Muscle of leg (tissue), 11 donors: ENCODE measurements around the gene EVC. TPM values are rescaled to one million over a fixed set of nuclear protein-coding genes. Genes with fewer than 3 reads are reported as not detected.

ENCODE experiments used
- DNase-seq: peaks from one replicate; pipeline ENCODE4 v3.0.0; 2013
- H3K27ac ChIP-seq: one replicate; pipeline ENCODE4 v1.5.1; 2013; ENCODE audit warnings: mild to moderate bottlenecking, low read length, control low read depth
- H3K27me3 ChIP-seq: one replicate; pipeline ENCODE4 v1.6.1; 2013; ENCODE audit warnings: low read length; ENCODE audit not compliant: control insufficient read depth, insufficient read depth
- H3K36me3 ChIP-seq: one replicate; pipeline ENCODE4 v1.6.1; 2013; ENCODE audit warnings: low read length; ENCODE audit not compliant: control insufficient read depth, insufficient read depth
- H3K4me1 ChIP-seq: one replicate; pipeline ENCODE4 v1.6.1; 2013; ENCODE audit warnings: low read length; ENCODE audit not compliant: control insufficient read depth, insufficient read depth
- H3K4me3 ChIP-seq: one replicate; pipeline ENCODE4 v1.5.1; 2013; ENCODE audit warnings: low read length, control low read depth
- H3K9me3 ChIP-seq: replicated peaks from 2 replicates; pipeline ENCODE4 v1.6.1; 2013; ENCODE audit warnings: low read depth, low read length; ENCODE audit not compliant: control insufficient read depth
- WGBS: methylation state at CpG from one replicate; pipeline ENCODE4 v1.1.5; 2013; ENCODE audit warnings: missing lambda C conversion rate; ENCODE audit not compliant: insufficient coverage; 5-methylcytosine and 5-hydroxymethylcytosine counted together
- polyA plus RNA-seq, 8 donors: library from polyadenylated mRNA; unstranded; fragments of 120-200 nt; gene quantifications; one replicate each; pipeline versions ENCODE4 v1.2.1 to v1.2.3, GENCODE V29; 2013; ENCODE audit warnings: inconsistent platforms in 1 of 8, low replicate concordance in 1 of 8; ENCODE audit not compliant: insufficient read length in 8 of 8, insufficient read depth in 1 of 8
- total RNA-seq: library from RNA; stranded (reverse); fragments of 120-200 nt; gene quantifications from one replicate; pipeline ENCODE4 v1.2.4, GENCODE V29; 2013

EVC gene
- total and polyA plus RNA-seq, 9 donors = 12.2 to 24.3 (median 18.6) TPM

DNA sequence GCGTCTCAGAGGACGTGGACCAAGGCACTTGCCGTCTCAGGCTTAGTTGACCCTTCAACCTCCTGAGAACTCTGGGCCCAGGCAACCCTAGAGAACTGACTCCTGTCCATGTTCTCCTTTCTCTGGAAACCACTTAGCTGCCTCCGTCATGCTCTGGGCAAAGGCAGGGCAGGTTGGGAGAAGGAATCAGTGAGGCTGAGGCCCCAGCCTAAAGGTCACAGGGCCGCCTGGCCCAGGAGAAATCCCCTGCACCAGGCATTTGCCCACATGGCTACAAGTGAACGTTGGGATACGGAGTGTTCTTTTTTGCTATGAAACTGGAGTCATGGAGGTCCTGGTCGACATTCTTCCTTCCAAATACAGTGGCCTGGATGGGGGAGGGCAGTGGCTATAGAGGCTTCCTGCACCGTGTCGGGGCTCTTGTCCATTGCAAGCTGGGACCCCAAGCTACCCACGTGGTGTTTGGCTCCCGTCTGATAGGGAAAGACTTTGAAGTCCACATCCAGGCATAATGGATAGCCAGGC lies 105.9 kb downstream of the EVC start:
- Histone ChIP-seq H3K4me3 (no peak overlapping the region), H3K27me3 (no peaks in the 10 kb centered on the region), H3K9me3 (no peaks in the 10 kb centered on the region), H3K4me1 (no peaks in the 10 kb centered on the region), H3K36me3 (peaks cover 79% of the 10 kb centered on the region), H3K27ac (no peak overlapping the region)
- no peak for DNase-seq
- 91% methylated on average over 9 of the region's 12 CpGs for WGBS

DNA sequence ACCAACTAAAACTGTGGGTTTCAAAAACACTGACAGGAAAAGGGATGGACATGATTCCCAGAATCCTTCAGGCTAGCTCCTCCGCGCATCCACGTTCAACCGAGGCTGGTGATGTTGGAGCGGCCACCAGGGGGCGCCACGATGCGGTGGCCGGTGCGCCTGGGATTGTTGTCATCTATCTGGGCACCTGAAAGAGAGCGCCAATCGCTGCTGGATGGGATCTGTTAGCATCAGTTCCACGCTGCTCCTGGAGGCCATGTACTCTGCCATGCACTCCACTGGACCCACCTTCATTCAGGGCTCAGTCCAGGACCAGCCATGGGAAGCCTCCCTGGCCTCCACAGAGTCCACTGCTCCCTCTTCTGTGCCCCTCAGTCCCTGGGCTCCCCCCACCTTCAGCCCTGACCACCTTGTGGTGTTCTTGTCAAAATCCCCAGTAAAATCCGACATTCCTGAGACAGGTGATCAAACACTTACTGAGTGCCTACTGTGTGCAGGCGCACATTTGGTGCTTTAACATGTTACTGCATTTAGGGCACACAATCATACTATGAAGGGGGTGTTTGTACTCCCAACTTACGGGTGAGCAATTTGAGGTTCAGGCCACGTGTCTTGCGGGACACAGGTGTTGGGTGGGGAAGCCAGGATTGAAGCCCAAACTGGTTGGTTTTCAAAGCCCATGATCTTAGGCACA lies 110.8 kb downstream of the EVC start:
- Histone ChIP-seq H3K27ac (no peak overlapping the region), H3K9me3 (no peaks in the 10 kb centered on the region), H3K27me3 (no peaks in the 10 kb centered on the region), H3K36me3 (peaks cover 77% of the 10 kb centered on the region), H3K4me3 (no peak overlapping the region), H3K4me1 (no peaks in the 10 kb centered on the region)
- no peak for DNase-seq
- 58% methylated on average over 16 of the region's 18 CpGs for WGBS

DNA sequence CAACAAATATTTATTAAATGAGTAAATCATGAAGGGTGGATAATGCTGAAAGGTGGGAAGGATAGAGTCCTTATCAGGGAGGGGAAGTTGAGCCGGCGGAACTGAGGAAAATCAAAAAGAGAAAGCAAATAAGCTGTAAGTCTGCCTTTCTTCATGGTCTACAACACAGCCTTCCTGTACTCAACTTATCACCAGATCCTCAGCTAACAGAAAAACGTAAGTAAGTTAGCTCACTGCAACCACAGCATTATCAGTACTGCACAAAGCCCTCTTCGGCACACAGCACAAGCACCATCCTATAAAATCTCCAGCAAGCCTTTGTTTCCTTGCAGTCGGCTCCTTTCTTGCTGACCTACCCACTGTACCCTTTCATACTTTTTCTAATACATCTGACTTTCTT lies 111.6 kb downstream of the EVC start:
- no peak overlapping the region for H3K27ac ChIP-seq
- no peak for DNase-seq
- peaks cover 6% of the 10 kb centered on the region for H3K4me1 ChIP-seq
- no peaks in the 10 kb centered on the region for H3K27me3 ChIP-seq
- 72% methylated on average over 3 of the region's 5 CpGs for WGBS
- H3K4me3 ChIP-seq = no peak overlapping the region
- no peaks in the 10 kb centered on the region for H3K9me3 ChIP-seq
- H3K36me3 ChIP-seq = peaks cover 77% of the 10 kb centered on the region

DNA sequence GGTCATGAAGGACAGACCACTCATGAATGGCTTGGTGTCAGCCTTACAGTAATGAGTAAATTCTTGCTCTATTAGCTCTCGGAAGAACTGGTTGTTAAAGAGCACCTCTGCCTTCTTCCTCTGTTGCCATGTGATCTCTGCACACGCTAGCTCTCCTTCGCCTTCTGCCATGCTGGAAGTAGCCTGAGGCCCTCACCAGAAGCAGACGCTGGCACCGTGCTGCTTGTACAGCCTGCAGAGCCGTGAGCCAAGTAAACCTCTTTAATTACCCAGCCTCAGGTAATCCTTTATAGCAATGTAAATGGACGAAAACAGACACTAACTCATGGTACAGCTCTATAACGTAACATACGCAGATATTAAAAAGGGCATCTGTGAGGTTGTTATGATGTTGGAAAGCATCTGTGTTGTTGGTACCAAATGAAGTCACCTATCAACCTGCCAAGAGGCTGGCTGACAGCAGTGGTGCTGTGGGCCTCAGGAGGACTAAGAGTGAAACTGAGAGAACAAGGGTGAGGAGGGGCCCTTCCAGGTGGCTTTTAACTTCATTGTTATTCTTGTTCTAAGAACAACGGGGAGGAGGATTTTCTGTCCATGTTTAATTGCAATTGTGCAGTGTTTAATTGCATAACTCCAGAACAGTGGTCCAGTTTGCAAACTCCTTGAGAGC lies 112.7 kb downstream of the EVC start:
- no peaks in the 10 kb centered on the region for H3K27me3 ChIP-seq
- DNase-seq = no peak
- 89% methylated on average over 3 of the region's 10 CpGs for WGBS
- peaks cover 11% of the 10 kb centered on the region for H3K4me1 ChIP-seq
- no peaks in the 10 kb centered on the region for H3K9me3 ChIP-seq
- no peak overlapping the region for H3K4me3 ChIP-seq
- peaks cover 80% of the 10 kb centered on the region for H3K36me3 ChIP-seq
- H3K27ac ChIP-seq = no peak overlapping the region

DNA sequence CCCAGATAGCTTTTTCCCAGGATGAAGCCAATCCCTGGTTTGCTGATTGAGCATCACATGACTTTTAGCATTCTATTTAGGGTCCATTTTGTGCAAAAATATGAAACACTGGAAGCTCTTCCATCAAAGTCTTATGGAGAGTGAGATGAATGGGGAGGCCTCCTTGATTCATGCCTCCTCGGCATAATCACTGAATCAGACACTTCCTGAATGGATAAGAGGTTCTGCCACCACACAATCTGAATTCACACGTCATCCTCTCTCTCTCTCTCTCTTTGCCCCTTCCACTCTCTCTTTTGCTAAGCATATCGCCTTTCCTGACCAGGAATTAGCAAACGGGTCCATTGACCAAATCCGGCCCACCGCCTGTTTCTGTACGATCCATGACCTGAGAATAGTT lies 113.2 kb downstream of the EVC start:
- DNase-seq = no peak
- WGBS = 67% methylated on average over 2 of the region's 7 CpGs
- Histone ChIP-seq H3K4me1 (peaks cover 11% of the 10 kb centered on the region), H3K27me3 (no peaks in the 10 kb centered on the region), H3K4me3 (no peak overlapping the region), H3K36me3 (peaks cover 78% of the 10 kb centered on the region), H3K27ac (no peak overlapping the region), H3K9me3 (no peaks in the 10 kb centered on the region)

DNA sequence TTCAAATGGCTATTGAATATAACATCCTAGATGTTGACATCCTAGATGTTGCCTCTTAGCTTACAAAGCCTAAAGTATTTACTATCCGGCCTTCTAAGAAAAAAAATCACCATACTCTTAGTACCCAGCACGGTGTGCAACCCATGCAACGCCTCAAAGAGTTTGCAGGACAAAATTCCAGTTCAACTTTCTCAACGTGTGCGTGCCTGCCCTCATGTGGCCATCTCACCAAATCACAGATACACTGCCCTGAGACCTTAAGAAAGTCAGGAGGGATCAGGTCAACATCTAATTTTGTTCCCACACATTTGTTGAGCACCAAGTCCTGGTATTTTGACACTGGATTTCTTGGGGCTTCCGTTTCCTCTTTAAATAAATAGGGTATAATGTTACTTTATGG lies 113.6 kb downstream of the EVC start:
- H3K36me3 ChIP-seq = peaks cover 74% of the 10 kb centered on the region
- no peaks in the 10 kb centered on the region for H3K9me3 ChIP-seq
- no peak overlapping the region for H3K4me3 ChIP-seq
- WGBS = 48% methylated on average over 4 of the region's 6 CpGs
- peaks cover 11% of the 10 kb centered on the region for H3K4me1 ChIP-seq
- no peak overlapping the region for H3K27ac ChIP-seq
- H3K27me3 ChIP-seq = no peaks in the 10 kb centered on the region
- no peak for DNase-seq

DNA sequence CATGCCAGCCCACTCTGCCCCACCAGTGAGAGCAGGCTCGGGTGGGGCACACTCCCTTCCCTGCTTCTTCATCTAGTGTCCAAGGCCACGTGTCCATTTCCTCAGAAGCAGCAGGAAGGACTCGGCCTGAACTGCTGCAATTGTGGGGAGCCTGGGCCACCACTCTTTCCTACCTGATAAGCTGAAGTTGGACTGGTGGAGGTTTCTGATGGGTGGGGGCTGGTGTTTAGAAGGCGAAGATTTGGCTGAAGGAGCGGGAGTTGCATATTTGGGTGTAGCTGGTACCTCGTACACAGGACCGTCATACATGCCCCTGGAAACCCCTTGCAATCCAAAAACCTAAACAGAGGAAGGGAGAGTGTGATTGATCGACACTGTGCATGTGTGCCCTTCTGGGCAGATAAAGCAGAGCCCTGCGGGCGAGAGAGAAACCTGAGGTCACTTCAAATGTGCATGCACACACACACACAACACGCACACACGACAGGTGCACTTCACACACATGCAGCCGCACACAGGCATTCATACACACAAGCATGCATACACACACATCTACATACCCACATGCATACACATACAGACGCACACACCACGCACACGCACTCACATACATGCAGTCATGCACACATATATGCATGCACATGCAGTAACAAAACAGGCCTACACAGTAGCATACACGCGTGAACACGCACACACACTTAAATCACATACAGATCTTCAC lies 114.5 kb downstream of the EVC start:
- 88% methylated on average over 14 of the region's 19 CpGs for WGBS
- no peak overlapping the region for H3K27ac ChIP-seq
- peaks cover 11% of the 10 kb centered on the region for H3K4me1 ChIP-seq
- H3K36me3 ChIP-seq = peaks cover 67% of the 10 kb centered on the region
- no peak overlapping the region for H3K4me3 ChIP-seq
- H3K27me3 ChIP-seq = no peaks in the 10 kb centered on the region
- no peak for DNase-seq
- H3K9me3 ChIP-seq = no peaks in the 10 kb centered on the region

DNA sequence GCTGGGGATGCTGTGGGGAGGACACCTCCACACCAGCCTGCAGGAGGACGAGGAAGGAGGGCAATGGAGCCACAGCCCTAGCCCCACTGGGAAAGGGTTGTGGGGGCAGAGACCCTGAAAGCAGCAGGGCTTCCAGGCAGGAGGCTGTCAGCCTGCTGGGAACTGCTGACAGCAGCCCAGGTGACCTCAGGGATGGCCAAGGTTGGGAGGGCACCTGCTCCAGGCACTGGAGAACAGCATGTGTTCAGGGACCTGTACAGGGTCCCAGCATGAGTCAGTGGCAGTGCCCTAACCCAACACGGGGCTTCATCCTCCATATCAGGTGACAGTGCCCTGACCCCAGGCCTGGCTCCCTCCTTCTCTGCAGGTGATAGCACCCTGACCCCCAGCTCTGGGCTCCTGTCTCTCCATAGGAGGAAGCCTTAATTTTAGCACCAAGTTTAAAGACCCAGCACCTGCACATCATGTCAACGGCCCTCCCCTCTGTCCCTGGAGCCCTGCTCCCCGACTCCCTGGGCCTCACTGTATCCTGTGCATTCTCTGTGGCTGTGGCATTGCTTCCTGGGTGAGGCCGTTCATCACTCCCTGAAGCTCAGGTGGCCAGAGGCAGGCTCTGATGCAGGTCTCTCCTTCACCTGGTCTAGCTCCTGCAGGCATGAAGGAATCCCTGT lies 115.6 kb downstream of the EVC start:
- WGBS = 68% methylated on average over 5 of the region's 5 CpGs
- peaks cover 11% of the 10 kb centered on the region for H3K4me1 ChIP-seq

DNA sequence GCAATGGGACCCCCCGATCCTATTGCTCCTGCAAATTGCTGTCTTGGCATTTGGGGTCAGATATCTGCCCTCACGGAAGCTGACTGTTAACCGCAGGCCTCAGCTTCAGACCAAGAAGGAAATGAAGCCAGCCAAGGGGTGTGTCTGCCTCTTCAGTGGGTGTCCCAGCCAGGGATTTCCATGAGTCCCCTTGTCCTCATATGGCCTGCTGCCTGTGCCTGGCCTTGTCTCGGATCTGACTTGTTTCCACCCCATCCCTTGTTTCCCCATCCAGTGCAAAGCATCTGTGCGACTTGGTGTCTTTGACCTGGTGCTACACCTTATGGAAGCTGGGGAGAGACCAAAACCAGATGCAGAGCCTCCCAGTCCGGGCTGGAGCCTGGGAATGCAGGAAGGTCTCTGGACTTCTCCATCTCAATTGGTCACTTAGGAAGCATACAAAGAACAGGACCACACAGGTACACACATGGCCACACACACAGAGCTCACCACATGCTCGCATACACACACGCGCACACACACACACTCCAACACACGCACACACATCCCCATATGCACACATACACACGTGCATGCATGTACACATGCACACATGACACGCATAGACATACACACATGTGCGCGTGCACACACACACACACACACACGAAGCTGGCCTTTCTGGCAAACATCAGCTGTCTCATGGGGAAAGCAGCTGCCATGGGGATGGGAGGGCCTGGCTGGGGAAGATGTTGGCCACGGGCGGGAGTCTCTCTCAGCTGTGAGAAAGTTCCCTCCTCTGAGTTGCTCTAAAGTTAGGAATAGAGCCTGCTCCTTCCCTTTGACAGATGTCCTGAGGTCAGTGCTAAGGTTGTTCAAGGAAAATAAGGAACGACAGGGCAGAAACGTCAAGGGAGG lies 116.4 kb downstream of the EVC start:
- H3K27ac ChIP-seq = no peak overlapping the region
- peak; percentile 21 for DNase-seq
- no peaks in the 10 kb centered on the region for H3K9me3 ChIP-seq
- no peaks in the 10 kb centered on the region for H3K27me3 ChIP-seq
- 60% methylated on average over 14 of the region's 19 CpGs for WGBS
- peaks cover 57% of the 10 kb centered on the region for H3K36me3 ChIP-seq
- H3K4me1 ChIP-seq = peaks cover 11% of the 10 kb centered on the region
- H3K4me3 ChIP-seq = no peak overlapping the region

More for the DNA sequence above, 115.6 kb downstream of the EVC start:
- H3K9me3 ChIP-seq = no peaks in the 10 kb centered on the region
- H3K27me3 ChIP-seq = no peaks in the 10 kb centered on the region
- DNase-seq = no peak
- no peak overlapping the region for H3K27ac ChIP-seq
- peaks cover 64% of the 10 kb centered on the region for H3K36me3 ChIP-seq
- no peak overlapping the region for H3K4me3 ChIP-seq
